Progenitor cell of endocrine pancreas (in vitro differentiated cells): ENCODE measurements around the gene FKBP1B. TPM values are rescaled to one million over a fixed set of nuclear protein-coding genes. Genes with fewer than 3 reads are reported as not detected.
"Not testable (repeated sequence)": the region's sequence is repeated elsewhere in the genome, so short reads cannot be mapped to it uniquely, and the experiment has no call there.

Experiments
- DNase-seq: peaks from one replicate; pipeline ENCODE4 v3.0.0; 2021; ENCODE audit warnings: low spot score; ENCODE audit not compliant: unreplicated experiment
- H3K27ac Mint-ChIP-seq: 2 replicates; pipeline ENCODE4 v1.8.0; 2021; ENCODE audit warnings: mild to moderate bottlenecking, moderate library complexity, mixed read lengths
- H3K27me3 Mint-ChIP-seq: 2 replicates; pipeline ENCODE4 v1.8.0; 2021; ENCODE audit warnings: mixed read lengths
- H3K36me3 Mint-ChIP-seq: 2 replicates; pipeline ENCODE4 v1.8.0; 2022; ENCODE audit warnings: mixed read lengths; ENCODE audit not compliant: insufficient read depth
- H3K4me1 Mint-ChIP-seq: 2 replicates; pipeline ENCODE4 v1.8.0; 2021; ENCODE audit warnings: low read depth, mixed read lengths
- H3K4me3 Mint-ChIP-seq: 2 replicates; pipeline ENCODE4 v1.8.0; 2021; ENCODE audit warnings: low read depth, mild to moderate bottlenecking, moderate library complexity, mixed read lengths
- H3K9me3 Mint-ChIP-seq: 2 replicates; pipeline ENCODE4 v1.8.0; 2021; ENCODE audit warnings: low read depth, mixed read lengths
- CTCF ChIP-seq: fragments of 200-600 bp; sonication (generic); IDR thresholded peaks from one replicate; pipeline ENCODE4 v1.5.0; 2021; ENCODE audit warnings: antibody characterized with exemption, mild to moderate bottlenecking; ENCODE audit not compliant: unreplicated experiment
- total RNA-seq: library from RNA; stranded (reverse); gene quantifications from 2 replicates; pipeline ENCODE4 v1.2.1, GENCODE V29; 2021

Gene FKBP1B
- total RNA-seq, 1 donor from 2014 or later, result 33.7 TPM

- Mint-ChIP-seq H3K27ac (no peak overlapping the region), H3K4me1 (peaks cover 16% of the 10 kb centered on the region), H3K36me3 (peaks cover 6% of the 10 kb centered on the region), H3K4me3 (no peak overlapping the region), H3K27me3 (no peaks in the 10 kb centered on the region), H3K9me3 (no peaks in the 10 kb centered on the region)
- no peak for DNase-seq
- TF ChIP-seq CTCF, result no peak
Measured at GRCh38 chr2:24087032-24087431, 37.5 kb downstream of the FKBP1B start.

- no peak for DNase-seq
- TF ChIP-seq CTCF, result no peak
- no peak overlapping the region for H3K27ac Mint-ChIP-seq
- H3K4me3 Mint-ChIP-seq, result no peak overlapping the region
- no peaks in the 10 kb centered on the region for H3K27me3 Mint-ChIP-seq
- H3K36me3 Mint-ChIP-seq, result peaks cover 1% of the 10 kb centered on the region
- no peaks in the 10 kb centered on the region for H3K9me3 Mint-ChIP-seq
- peaks cover 7% of the 10 kb centered on the region for H3K4me1 Mint-ChIP-seq
Measured at GRCh38 chr2:24088821-24089359, 39.3 kb downstream of the FKBP1B start.

- not testable (repeated sequence) for DNase-seq, H3K9me3 Mint-ChIP-seq, H3K27me3 Mint-ChIP-seq, H3K4me1 Mint-ChIP-seq, H3K4me3 Mint-ChIP-seq, H3K27ac Mint-ChIP-seq
- peaks cover 15% of the 10 kb centered on the region for H3K36me3 Mint-ChIP-seq
Measured at GRCh38 chr2:24093270-24093669, 43.7 kb downstream of the FKBP1B start.

GRCh38 chr2:24095171-24095677, 45.7 kb downstream of the FKBP1B start:
- H3K27ac Mint-ChIP-seq, result not testable (repeated sequence)

GRCh38 chr2:24100732-24101131, 51.2 kb downstream of the FKBP1B start:
- not testable (repeated sequence) for H3K4me3 Mint-ChIP-seq, DNase-seq, H3K27ac Mint-ChIP-seq, H3K4me1 Mint-ChIP-seq, H3K27me3 Mint-ChIP-seq
- Mint-ChIP-seq H3K36me3 (peaks cover 19% of the 10 kb centered on the region), H3K9me3 (peaks cover 24% of the 10 kb centered on the region)

More at GRCh38 chr2:24095171-24095677, 45.7 kb downstream of the FKBP1B start:
- Mint-ChIP-seq H3K36me3 (peaks cover 17% of the 10 kb centered on the region), H3K9me3 (peaks cover 18% of the 10 kb centered on the region)
- DNase-seq, H3K4me3 Mint-ChIP-seq, H3K27me3 Mint-ChIP-seq, H3K4me1 Mint-ChIP-seq: not testable (repeated sequence)

GRCh38 chr2:24101992-24102391, 52.5 kb downstream of the FKBP1B start:
- Mint-ChIP-seq H3K27me3 (no peaks in the 10 kb centered on the region), H3K36me3 (peaks cover 15% of the 10 kb centered on the region), H3K4me3 (no peak overlapping the region), H3K27ac (no peak overlapping the region), H3K9me3 (peaks cover 26% of the 10 kb centered on the region), H3K4me1 (no peaks in the 10 kb centered on the region)
- no peak for DNase-seq
- TF ChIP-seq CTCF, result no peak

GRCh38 chr2:24102677-24103076, 53.1 kb downstream of the FKBP1B start:
- H3K27me3 Mint-ChIP-seq, result no peaks in the 10 kb centered on the region
- no peak overlapping the region for H3K27ac Mint-ChIP-seq
- H3K4me3 Mint-ChIP-seq, result no peak overlapping the region
- peaks cover 32% of the 10 kb centered on the region for H3K9me3 Mint-ChIP-seq
- peaks cover 11% of the 10 kb centered on the region for H3K36me3 Mint-ChIP-seq
- no peak for DNase-seq
- no peaks in the 10 kb centered on the region for H3K4me1 Mint-ChIP-seq
- no peak for TF ChIP-seq CTCF
